HUES6 (cell line): Measurements from ENCODE around the gene SKAP1.

Experiments used
- H3K27ac ChIP-seq: 2 replicates; pipeline ENCODE4 v1.7.0; 2013; ENCODE audit warnings: low read depth, mild to moderate bottlenecking, low read length, inconsistent platforms
- H3K27me3 ChIP-seq: 2 replicates; pipeline ENCODE4 v1.6.1; 2013; ENCODE audit warnings: low read length; ENCODE audit not compliant: control insufficient read depth, insufficient read depth
- H3K36me3 ChIP-seq: 2 replicates; pipeline ENCODE4 v1.6.1; 2013; ENCODE audit warnings: low read length; ENCODE audit not compliant: control insufficient read depth, insufficient read depth
- H3K4me1 ChIP-seq: 2 replicates; pipeline ENCODE4 v1.6.1; 2013; ENCODE audit warnings: low read length; ENCODE audit not compliant: control insufficient read depth, insufficient read depth
- H3K4me3 ChIP-seq: 2 replicates; pipeline ENCODE4 v1.5.1; 2013; ENCODE audit warnings: low read depth, low read length
- H3K9ac ChIP-seq: one replicate; pipeline ENCODE4 v1.6.1; 2013; ENCODE audit warnings: mild to moderate bottlenecking, low read length
- H3K9me3 ChIP-seq: 2 replicates; pipeline ENCODE4 v1.6.1; 2013; ENCODE audit warnings: low read depth, low read length; ENCODE audit not compliant: control insufficient read depth, insufficient read depth

The SKAP1 gene

GRCh38 chr17:48444516-48445247 is 14.7 kb upstream of the SKAP1 start:
- Histone ChIP-seq H3K36me3 (no peaks in the 10 kb centered on the region), H3K4me1 (no peaks in the 10 kb centered on the region; the same call in 1 of the 2 replicates), H3K4me3 (no peak overlapping the region), H3K9me3 (no peaks in the 10 kb centered on the region), H3K27ac (no peak overlapping the region), H3K9ac (no peak overlapping the region), H3K27me3 (peaks cover 7% of the 10 kb centered on the region; the same call in 1 of the 2 replicates)

GRCh38 chr17:48443712-48444111 is 13.7 kb upstream of the SKAP1 start:
- no peak overlapping the region for H3K9ac ChIP-seq
- no peak overlapping the region for H3K4me3 ChIP-seq
- H3K27me3 ChIP-seq = peaks cover 9% of the 10 kb centered on the region; the same call in 1 of the 2 replicates
- H3K4me1 ChIP-seq = no peaks in the 10 kb centered on the region; the same call in 1 of the 2 replicates
- H3K27ac ChIP-seq = no peak overlapping the region
- H3K36me3 ChIP-seq = no peaks in the 10 kb centered on the region
- H3K9me3 ChIP-seq = no peaks in the 10 kb centered on the region

- peaks cover 9% of the 10 kb centered on the region; the same call in 1 of the 2 replicates for H3K27me3 ChIP-seq
- no peaks in the 10 kb centered on the region for H3K36me3 ChIP-seq
- no peak overlapping the region for H3K4me3 ChIP-seq
- H3K27ac ChIP-seq = no peak overlapping the region
- H3K9me3 ChIP-seq = no peaks in the 10 kb centered on the region
- no peaks in the 10 kb centered on the region; the same call in 1 of the 2 replicates for H3K4me1 ChIP-seq
- no peak overlapping the region for H3K9ac ChIP-seq
These were observed 12.8 kb upstream of the SKAP1 start for GRCh38 chr17:48442819-48443218.

GRCh38 chr17:48441862-48442261 is 11.8 kb upstream of the SKAP1 start:
- H3K9me3 ChIP-seq = no peaks in the 10 kb centered on the region
- H3K36me3 ChIP-seq = no peaks in the 10 kb centered on the region
- H3K27me3 ChIP-seq = peaks cover 13% of the 10 kb centered on the region
- no peak overlapping the region for H3K9ac ChIP-seq
- H3K4me3 ChIP-seq = no peak overlapping the region
- no peaks in the 10 kb centered on the region; the same call in 1 of the 2 replicates for H3K4me1 ChIP-seq
- no peak overlapping the region for H3K27ac ChIP-seq

- H3K27ac ChIP-seq = no peak overlapping the region
- H3K4me1 ChIP-seq = no peaks in the 10 kb centered on the region; the same call in 1 of the 2 replicates
- H3K36me3 ChIP-seq = no peaks in the 10 kb centered on the region
- no peak overlapping the region for H3K4me3 ChIP-seq
- H3K9ac ChIP-seq = no peak overlapping the region
- H3K9me3 ChIP-seq = no peaks in the 10 kb centered on the region
- H3K27me3 ChIP-seq = peaks cover 19% of the 10 kb centered on the region
These were observed 11.3 kb upstream of the SKAP1 start for GRCh38 chr17:48441231-48441711.

GRCh38 chr17:48440669-48441068 is 10.7 kb upstream of the SKAP1 start:
- Histone ChIP-seq H3K9me3 (no peaks in the 10 kb centered on the region), H3K4me1 (no peaks in the 10 kb centered on the region; the same call in 1 of the 2 replicates), H3K9ac (no peak overlapping the region), H3K36me3 (no peaks in the 10 kb centered on the region), H3K27me3 (peaks cover 17% of the 10 kb centered on the region), H3K4me3 (no peak overlapping the region), H3K27ac (no peak overlapping the region)

- Histone ChIP-seq H3K27me3 (peaks cover 16% of the 10 kb centered on the region), H3K9me3 (no peaks in the 10 kb centered on the region), H3K27ac (no peak overlapping the region), H3K4me1 (no peaks in the 10 kb centered on the region; the same call in 1 of the 2 replicates), H3K4me3 (no peak overlapping the region), H3K36me3 (no peaks in the 10 kb centered on the region), H3K9ac (no peak overlapping the region)
These were observed 10.0 kb upstream of the SKAP1 start for GRCh38 chr17:48439875-48440505.

GRCh38 chr17:48439110-48439850 is 9.3 kb upstream of the SKAP1 start:
- no peak overlapping the region for H3K4me3 ChIP-seq
- no peak overlapping the region for H3K27ac ChIP-seq
- H3K27me3 ChIP-seq = peaks cover 21% of the 10 kb centered on the region
- H3K4me1 ChIP-seq = no peaks in the 10 kb centered on the region; the same call in 1 of the 2 replicates
- H3K9me3 ChIP-seq = no peaks in the 10 kb centered on the region
- no peak overlapping the region for H3K9ac ChIP-seq
- H3K36me3 ChIP-seq = no peaks in the 10 kb centered on the region

GRCh38 chr17:48438516-48439061 is 8.6 kb upstream of the SKAP1 start:
- H3K9ac ChIP-seq = no peak overlapping the region
- H3K4me1 ChIP-seq = no peaks in the 10 kb centered on the region; the same call in 1 of the 2 replicates
- peaks cover 28% of the 10 kb centered on the region for H3K27me3 ChIP-seq
- H3K9me3 ChIP-seq = no peaks in the 10 kb centered on the region
- no peaks in the 10 kb centered on the region for H3K36me3 ChIP-seq
- H3K27ac ChIP-seq = no peak overlapping the region
- no peak overlapping the region for H3K4me3 ChIP-seq

GRCh38 chr17:48433896-48434295 is 3.9 kb upstream of the SKAP1 start:
- H3K4me3 ChIP-seq = no peak overlapping the region
- H3K27me3 ChIP-seq = peaks cover 69% of the 10 kb centered on the region
- H3K9me3 ChIP-seq = no peaks in the 10 kb centered on the region

More at GRCh38 chr17:48433896-48434295, 3.9 kb upstream of the SKAP1 start:
- Histone ChIP-seq H3K36me3 (no peaks in the 10 kb centered on the region), H3K9ac (no peak overlapping the region), H3K4me1 (peaks cover 3% of the 10 kb centered on the region; the same call in 1 of the 2 replicates), H3K27ac (no peak overlapping the region)
